GM18858 (cell line): ENCODE results near the gene WBP2.
"Not testable (repeated sequence)": the region's sequence is repeated elsewhere in the genome, so short reads cannot be mapped to it uniquely, and the experiment has no call there.

ENCODE experiments used
- ATAC-seq: cut with Tn5 transposase; IDR thresholded peaks from one replicate; pipeline ENCODE4 v1.9.1; 2021; ENCODE audit not compliant: unreplicated experiment

Gene WBP2

DNA sequence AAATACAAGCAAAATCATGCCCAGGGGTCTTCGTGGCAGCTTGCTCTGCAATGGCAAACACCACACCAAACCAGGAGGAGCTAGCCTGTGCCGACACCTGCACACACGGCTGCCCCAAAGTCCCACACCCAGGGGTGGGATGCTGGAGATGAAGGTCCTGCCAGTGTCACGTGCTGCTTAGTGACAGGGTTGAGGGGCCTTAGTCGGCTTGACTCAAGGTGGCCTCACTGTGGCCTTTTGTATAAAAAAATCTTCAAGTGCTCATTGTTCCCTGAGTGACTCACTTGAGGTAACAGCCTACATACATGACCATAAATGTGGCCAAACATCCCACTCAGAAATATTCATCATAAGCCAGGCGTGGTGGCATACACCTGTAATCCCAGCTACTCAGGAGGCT is 34.3 kb upstream of the WBP2 start:
- ATAC-seq, result no peak

- no peak for ATAC-seq
Observed at GRCh38 chr17:75888484-75888883, 33.3 kb upstream of the WBP2 start.

- ATAC-seq, result not testable (repeated sequence)
Observed at GRCh38 chr17:75885860-75886259, 30.7 kb upstream of the WBP2 start.

- no peak for ATAC-seq
Observed at GRCh38 chr17:75885431-75885830, 30.3 kb upstream of the WBP2 start.

- no peak for ATAC-seq
Observed at GRCh38 chr17:75881678-75882454, 26.7 kb upstream of the WBP2 start.

DNA sequence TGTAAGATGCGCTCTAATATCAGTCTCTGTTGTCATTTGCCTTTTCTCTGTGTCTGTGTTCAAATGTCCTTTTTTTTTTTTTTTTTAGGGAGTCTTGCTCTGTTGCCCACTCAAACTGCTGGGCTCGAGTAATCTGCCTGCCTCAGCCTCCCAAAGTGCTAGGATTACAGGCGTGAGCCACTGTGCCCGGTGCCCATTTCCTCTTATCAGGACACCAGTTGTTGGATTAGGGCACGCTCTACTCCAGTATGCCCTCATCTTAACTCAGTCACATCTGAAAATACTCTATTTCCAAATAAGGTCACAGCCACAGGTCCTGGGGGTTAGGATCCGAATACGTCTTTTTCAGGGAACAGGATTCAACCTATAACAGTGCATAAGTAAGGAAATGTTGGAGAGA is 25.1 kb upstream of the WBP2 start:
- no peak for ATAC-seq

DNA sequence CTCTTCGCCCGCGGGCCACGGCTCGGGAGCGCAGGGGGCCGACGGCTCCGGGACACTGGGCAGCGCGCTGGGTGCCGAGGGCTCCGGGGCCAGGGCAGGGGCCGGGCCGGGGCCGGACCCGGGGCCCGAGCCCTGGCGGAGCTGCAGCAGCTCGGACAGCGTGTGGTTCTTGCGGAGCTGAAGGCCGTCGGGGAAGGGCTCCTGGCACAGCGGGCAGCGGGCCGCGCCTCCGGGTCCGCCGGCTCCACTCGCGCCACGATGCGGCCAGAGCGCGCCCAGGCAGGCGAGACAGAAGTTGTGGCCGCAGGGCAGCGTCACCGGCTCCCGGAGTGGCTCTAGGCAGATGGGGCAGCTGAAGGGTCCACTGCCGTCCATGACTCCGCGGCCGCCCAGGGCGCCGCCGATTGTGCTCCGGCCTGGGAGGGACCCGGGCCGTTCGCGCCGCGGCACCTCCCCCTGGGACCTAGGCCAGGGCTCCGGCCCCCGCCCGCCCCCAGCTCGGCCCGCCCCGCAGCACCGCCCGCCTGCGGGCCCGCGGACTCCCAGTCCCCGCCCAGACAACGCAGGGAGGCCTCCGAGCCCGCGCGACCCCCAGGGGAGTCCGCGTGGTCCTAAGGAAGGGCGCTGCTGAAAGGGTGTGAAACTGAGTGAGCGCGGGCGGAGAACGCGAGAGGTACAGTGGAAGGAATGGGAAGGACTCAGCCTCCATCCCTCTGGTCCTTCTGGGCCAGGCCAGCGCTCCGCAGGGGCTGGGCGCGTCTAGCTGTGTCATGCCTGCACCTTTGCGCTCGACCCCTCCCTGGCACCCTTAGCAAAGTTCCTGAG is 23.3 kb upstream of the WBP2 start, which contains the start of gene TRIM47:
TRIM47 (minus strand) TSS at position 408 of the 825 bp plus-strand sequence; CDS start at position 375, 33 bp downstream.
- ATAC-seq, result no peak

GRCh38 chr17:75877752-75878173 is 22.6 kb upstream of the WBP2 start:
- no peak for ATAC-seq

- no peak for ATAC-seq
Observed at GRCh38 chr17:75876938-75877751, 22.0 kb upstream of the WBP2 start.

DNA sequence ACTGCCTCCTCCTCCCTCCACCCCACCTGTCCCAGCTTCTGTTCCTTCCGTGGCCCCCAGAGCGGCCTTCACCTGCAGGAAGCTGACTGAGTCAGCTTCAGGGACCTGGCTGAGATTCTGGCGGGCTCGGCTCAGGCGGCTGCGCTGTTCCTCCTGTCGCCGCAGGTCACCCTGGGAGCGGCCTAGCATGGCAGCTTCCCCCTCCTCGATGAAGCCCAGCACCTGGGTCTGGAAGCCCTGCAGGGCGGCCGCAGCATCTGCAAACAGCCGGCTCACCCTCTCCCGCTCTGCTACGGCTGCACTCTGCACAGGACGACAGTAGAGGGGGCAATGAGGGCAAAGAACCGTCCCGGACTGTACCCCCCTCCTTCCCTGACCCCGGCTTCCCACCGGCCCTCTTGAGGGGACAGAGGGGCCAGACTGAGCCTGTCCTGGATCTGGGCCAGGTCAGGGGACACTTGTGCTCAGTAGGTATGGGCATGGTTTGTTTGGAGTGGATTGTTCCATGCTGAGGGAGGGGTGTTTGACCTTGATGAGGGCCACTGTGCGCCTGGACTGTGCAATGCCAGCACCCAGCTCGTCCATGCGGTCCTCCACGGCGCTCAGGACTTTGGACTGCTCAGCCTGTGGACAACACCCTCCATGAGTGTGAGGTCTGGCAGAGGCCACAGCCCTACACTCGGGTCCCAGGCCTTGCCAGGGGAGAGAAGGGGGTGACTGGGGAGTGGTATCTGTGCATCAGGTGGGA is 21.2 kb upstream of the WBP2 start:
- no peak for ATAC-seq

DNA sequence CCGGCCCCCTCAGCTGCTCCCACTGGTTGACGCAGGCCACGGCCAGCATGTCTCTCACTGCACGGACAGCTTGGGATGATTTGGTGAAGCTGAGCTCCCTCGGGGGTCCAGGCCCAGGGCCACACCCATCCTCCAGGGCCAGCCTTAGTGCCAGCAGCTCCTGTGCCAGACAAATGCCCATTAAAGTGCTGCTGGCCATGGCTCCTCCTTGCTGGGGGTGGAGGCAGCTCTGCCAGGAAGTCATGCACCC is 20.7 kb upstream of the WBP2 start:
- ATAC-seq, result no peak

DNA sequence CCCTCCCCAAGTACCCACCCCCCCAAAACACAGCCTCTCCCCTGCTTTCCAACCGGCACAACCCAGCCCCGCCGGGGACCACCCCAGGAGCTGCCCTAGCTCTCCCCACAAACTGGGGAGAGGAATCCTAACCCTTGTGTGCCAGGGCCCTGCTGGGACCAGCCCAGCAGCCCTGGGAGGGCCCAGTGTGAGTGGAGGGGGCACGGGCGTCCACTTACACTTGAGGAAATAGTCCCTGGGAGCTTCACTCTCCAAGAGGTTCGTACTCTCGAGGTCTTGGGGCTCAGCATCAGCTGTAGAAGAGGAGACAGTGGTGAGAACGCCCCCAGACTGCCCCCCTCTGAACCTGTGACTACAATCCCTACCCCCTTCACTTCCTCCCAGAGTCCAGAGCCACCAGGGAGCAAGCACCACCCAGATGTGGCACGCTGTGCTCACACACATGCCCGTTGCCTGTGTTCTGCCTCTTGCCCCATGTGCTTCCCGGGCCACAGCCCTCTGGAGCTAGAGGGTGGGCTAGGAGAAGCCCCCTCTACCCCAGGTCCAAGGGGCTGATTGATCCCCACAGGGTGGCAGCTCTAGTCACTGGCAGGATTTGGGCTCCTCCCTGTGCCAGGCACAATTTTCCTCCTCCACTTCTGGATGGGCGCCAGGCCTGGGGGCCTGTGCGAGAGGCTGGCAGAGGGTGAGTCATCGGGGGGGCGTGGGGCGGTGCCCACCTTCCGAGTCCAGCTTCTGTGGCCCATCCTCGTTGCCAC is 20.2 kb upstream of the WBP2 start:
- no peak for ATAC-seq

GRCh38 chr17:75874323-75875181 is 19.4 kb upstream of the WBP2 start:
- no peak for ATAC-seq

- no peak for ATAC-seq
Observed at GRCh38 chr17:75873587-75874322, 18.6 kb upstream of the WBP2 start.

DNA sequence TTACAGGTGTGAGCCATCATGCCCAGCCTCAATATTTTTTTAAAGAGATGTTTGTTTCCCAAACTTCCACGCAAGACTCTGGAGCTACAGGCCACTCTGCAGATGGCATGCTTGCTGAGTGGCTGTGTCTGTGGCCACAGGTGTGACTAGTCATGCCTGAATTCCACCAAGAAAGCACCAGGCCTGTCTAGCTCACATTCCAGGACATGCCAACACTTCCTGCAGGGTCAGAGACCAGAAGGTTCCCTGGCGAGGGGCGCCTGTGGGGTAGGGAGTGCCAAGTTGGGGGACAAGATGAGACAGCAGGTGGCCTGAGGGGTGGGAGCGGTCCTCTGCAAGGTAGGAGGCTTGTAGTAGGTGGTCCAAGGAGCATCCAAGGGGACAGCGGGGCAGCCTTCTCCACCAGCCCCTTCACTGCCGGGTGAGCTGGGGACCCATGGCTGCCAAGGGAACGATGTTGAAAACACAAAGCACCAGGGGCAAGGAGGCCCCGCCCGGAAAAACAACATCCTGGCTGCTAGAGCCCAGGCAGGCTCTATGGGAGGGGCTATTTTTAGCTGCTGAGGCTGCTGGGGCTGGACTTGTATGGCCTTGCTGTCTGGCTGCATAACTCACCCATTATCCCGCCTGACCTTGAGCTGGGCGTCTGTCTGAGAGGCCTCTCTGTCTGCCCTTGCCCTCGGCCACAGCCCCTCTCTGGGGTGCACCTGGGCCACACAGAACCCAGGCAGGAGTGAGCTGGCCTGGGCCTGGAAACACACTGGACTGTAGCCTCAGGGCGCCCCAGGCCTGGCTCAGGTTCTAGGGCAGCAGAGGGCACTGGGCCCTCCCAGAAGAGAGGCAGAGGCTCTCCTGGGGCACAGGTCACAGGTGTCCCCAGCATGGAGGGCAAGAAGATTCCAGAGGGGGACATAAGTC is 17.6 kb upstream of the WBP2 start:
- no peak for ATAC-seq

DNA sequence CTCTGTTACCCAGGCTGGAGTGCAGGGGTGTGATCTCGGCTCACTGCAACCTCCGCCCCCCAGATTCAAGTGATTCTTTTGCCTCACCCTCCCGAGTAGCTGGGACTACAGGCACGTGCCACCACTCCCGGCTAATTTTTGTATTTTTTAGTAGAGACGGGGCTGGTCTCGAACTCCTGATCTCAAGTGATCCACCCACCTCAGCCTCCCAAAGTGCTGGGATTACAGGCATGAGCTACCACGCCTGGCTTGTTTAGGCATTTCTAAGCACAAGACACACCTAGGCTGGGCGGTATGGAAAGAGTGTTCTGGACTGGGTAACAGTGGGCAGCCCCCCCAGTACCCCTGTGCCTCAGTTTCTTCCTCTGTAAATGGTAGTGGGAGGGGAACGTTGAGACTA is 15.1 kb upstream of the WBP2 start:
- ATAC-seq, result not testable (repeated sequence)
